Lower leg skin (tissue), 4 donors: Measurements from ENCODE around the gene RGL4. TPM values are rescaled to one million over a fixed set of nuclear protein-coding genes. Genes with fewer than 3 reads are reported as not detected.
"Not testable (repeated sequence)": the region's sequence is repeated elsewhere in the genome, so short reads cannot be mapped to it uniquely, and the experiment has no call there.

Source experiments
- DNase-seq, 2 donors: peaks; one replicate each; pipeline ENCODE4 v3.0.0-alpha.2; 2019; ENCODE audit warnings: low spot score in 2 of 2
- H3K4me3 ChIP-seq: fragments of 200-600 bp; sonication (generic); 2 replicates; pipeline ENCODE4 v1.5.1; 2017; ENCODE audit warnings: mild to moderate bottlenecking, low read depth; ENCODE audit not compliant: poor library complexity, severe bottlenecking
- CTCF ChIP-seq, 3 donors: fragments of 450-650 bp; IDR thresholded peaks; one replicate each; pipeline ENCODE4 v1.5.1; 2016; ENCODE audit warnings: antibody characterized with exemption in 3 of 3, mild to moderate bottlenecking in 3 of 3, moderate library complexity in 2 of 3
- POLR2A ChIP-seq, 2 donors: fragments of 450-650 bp; IDR thresholded peaks; one replicate each; pipeline ENCODE4 v1.6.1; 2016 to 2017; ENCODE audit warnings: antibody characterized with exemption in 2 of 2, mild to moderate bottlenecking in 1 of 2, moderate library complexity in 1 of 2
- WGBS, 2 donors: methylation state at CpG; one replicate each; pipeline ENCODE4 v1.1.5; 2018; 5-methylcytosine and 5-hydroxymethylcytosine counted together
- intact Hi-C: fragments of 100-400 bp; cut with DNase I; formaldehyde crosslinking; loops from one replicate; pipeline ENCODE4 v1.15.0; 2023; ENCODE audit warnings: low total_unique reads
- total RNA-seq, 4 donors: library from RNA; depleted of rRNA; stranded (reverse); fragments of >200 nt; gene quantifications; one replicate each; pipeline ENCODE4 v1.1.0, GENCODE V29; 2016

RGL4 gene
- total RNA-seq, 4 donors from 2014 or later, result 0.39 TPM; not detected in 3

GRCh38 chr22:23673826-23674690, 16.8 kb upstream of the RGL4 start:
- no peak for TF ChIP-seq CTCF (IDR thresholded peaks at IDR 0.05)
- TF ChIP-seq POLR2A (IDR thresholded peaks at IDR 0.05), result no peak
- WGBS, 2 donors, result 90 to 91% methylated on average over 20 to 23 of the region's 26 CpGs
- intact Hi-C loops, result no loop called here
- H3K4me3 ChIP-seq, result no peak overlapping the region
- no peak for DNase-seq

GRCh38 chr22:23674886-23675501, 15.8 kb upstream of the RGL4 start:
- 95 to 100% methylated on average over 5 to 6 of the region's 6 CpGs for WGBS, 2 donors
- H3K4me3 ChIP-seq, DNase-seq, intact Hi-C loops: not testable (repeated sequence)

GRCh38 chr22:23675502-23676415, 15.1 kb upstream of the RGL4 start:
- intact Hi-C loops, result no loop called here
- DNase-seq, result peak in 1 of 2 donors; percentile 75
- 68 to 73% methylated on average over 12 to 15 of the region's 17 CpGs for WGBS, 2 donors
- no peak overlapping the region for H3K4me3 ChIP-seq
- TF ChIP-seq POLR2A (IDR thresholded peaks at IDR 0.05) (no peak), CTCF (IDR thresholded peaks at IDR 0.05) (no peak)

- 93 to 97% methylated on average over 8 to 11 of the region's 12 CpGs for WGBS, 2 donors
- H3K4me3 ChIP-seq, intact Hi-C loops: not testable (repeated sequence)
- DNase-seq, result peak in 1 of 2 donors; percentile 76
Measured at GRCh38 chr22:23676841-23677700, 13.7 kb upstream of the RGL4 start.

GRCh38 chr22:23677701-23677995, 13.2 kb upstream of the RGL4 start:
- intact Hi-C loops, result no loop called here
- TF ChIP-seq CTCF (IDR thresholded peaks at IDR 0.05), result no peak
- no peak for TF ChIP-seq POLR2A (IDR thresholded peaks at IDR 0.05)
- 75 to 87% methylated on average over 6 of the region's 6 CpGs for WGBS, 2 donors
- H3K4me3 ChIP-seq, result no peak overlapping the region
- peak in 1 of 2 donors; percentile 54 for DNase-seq

- 94 to 95% methylated on average over 6 of the region's 6 CpGs for WGBS, 2 donors
- DNase-seq, result peak in 1 of 2 donors; percentile 4
Measured at GRCh38 chr22:23678133-23678532, 12.7 kb upstream of the RGL4 start.

More at GRCh38 chr22:23678133-23678532, 12.7 kb upstream of the RGL4 start:
- TF ChIP-seq POLR2A (IDR thresholded peaks at IDR 0.05) (no peak), CTCF (IDR thresholded peaks at IDR 0.05) (no peak)
- no peak overlapping the region for H3K4me3 ChIP-seq
- intact Hi-C loops, result no loop called here
